Esophagus muscularis mucosa (tissue), 4 donors: ENCODE measurements around the gene MTHFR.

ENCODE experiments used
- CTCF ChIP-seq, 3 experiments: fragments of 200-600 bp in 2 of 3; fragments of 450-650 bp in 1 of 3; sonication (generic) in 2 of 3; IDR thresholded peaks; one replicate each; pipeline ENCODE4 v1.5.1; 2017 to 2019; ENCODE audit warnings: antibody characterized with exemption in 3 of 3, mild to moderate bottlenecking in 2 of 3, moderate library complexity in 1 of 3
- EP300 ChIP-seq: sonication (generic); formaldehyde crosslinking; IDR thresholded peaks from one replicate; pipeline ENCODE4 v1.6.1; 2017; ENCODE audit warnings: antibody characterized with exemption
- POLR2A ChIP-seq: fragments of 450-650 bp; IDR thresholded peaks from one replicate; pipeline ENCODE4 v1.6.1; 2017; ENCODE audit warnings: antibody characterized with exemption, moderate library complexity, mild to moderate bottlenecking, low read depth
- POLR2AphosphoS5 ChIP-seq, 2 donors: sonication (generic); formaldehyde crosslinking; IDR thresholded peaks; one replicate each; pipeline ENCODE4 v1.6.1; 2017; ENCODE audit warnings: antibody characterized with exemption in 2 of 2

GRCh38 chr1:11783556-11783955 is 22.2 kb downstream of the MTHFR start:
- TF ChIP-seq CTCF (IDR thresholded peaks at IDR 0.05), result no peak
- no peak for TF ChIP-seq POLR2A
- TF ChIP-seq POLR2AphosphoS5 (IDR thresholded peaks at IDR 0.05), result no peak
- TF ChIP-seq EP300, result no peak
